ENCODE data around the gene ZNF77.

Gene ZNF77

DNA sequence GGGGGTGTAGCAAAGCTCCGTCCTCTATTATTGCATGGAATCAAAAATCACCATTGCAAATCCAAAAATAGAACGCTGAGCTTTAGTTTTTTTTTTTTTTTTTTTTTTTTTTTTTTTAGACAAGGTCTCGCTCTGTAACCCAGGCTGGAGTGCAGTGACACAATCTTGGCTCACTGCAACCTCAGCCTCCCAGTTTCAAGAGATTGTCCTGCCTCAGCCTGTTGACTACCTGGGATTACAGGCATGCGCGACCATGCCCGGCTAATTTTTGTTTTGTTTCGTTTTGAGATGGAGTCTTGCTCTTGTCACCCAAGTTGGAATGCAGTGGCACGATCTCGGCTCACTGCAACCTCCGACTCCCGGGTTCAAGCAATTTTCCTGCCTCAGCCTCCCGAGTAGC lies 15.3 kb upstream of the ZNF77 start:
- no peaks in the 10 kb centered on the region for H3K9me3 ChIP-seq (ENCODE audit: control insufficient read depth, insufficient read depth, low read depth, low read length)
- CTCF ChIA-PET, result interaction anchor here (1.1 to 2.4 kb wide), 3 partner anchors 9 to 166 kb away, joined by 5 to 7 read pairs (median 7); no protein-coding TSS in a partner anchor
- no peaks in the 10 kb centered on the region for H3K36me3 ChIP-seq (ENCODE audit: control insufficient read depth in 2 of 2, insufficient read depth in 1 of 2, low read length in 2 of 2)
- no peak overlapping the region for H3K4me3 ChIP-seq (ENCODE audit: low read depth, low read length)
- no peak overlapping the region for H3K27ac ChIP-seq (ENCODE audit: extremely low read depth, low read depth, low read length)
- H3K4me1 ChIP-seq (ENCODE audit: control insufficient read depth, insufficient read depth, low read length), result no peaks in the 10 kb centered on the region
- POLR2A ChIA-PET, result interaction anchor here (1.5 kb wide), 1 partner anchor 10 kb away, joined by 4 read pairs; no protein-coding TSS in a partner anchor
- TF ChIP-seq ZNF157 (tag by site-specific recombination; IDR thresholded peaks at IDR 0.05) (no peak), TSHZ1 (tag by site-specific recombination; IDR thresholded peaks at IDR 0.05; ENCODE audit: borderline replicate concordance) (no peak), SP2 (tag by site-specific recombination; IDR thresholded peaks at IDR 0.05) (no peak), ZNF214 (tag by site-specific recombination; IDR thresholded peaks at IDR 0.05; ENCODE audit: borderline replicate concordance) (no peak), ZNF548 (tag by site-specific recombination; IDR thresholded peaks at IDR 0.05) (no peak), TCF7L2 (IDR thresholded peaks at IDR 0.05; ENCODE audit: borderline replicate concordance, low read depth, low read length) (no peak), ZNF585B (tag by site-specific recombination; IDR thresholded peaks at IDR 0.05) (no peak), ZNF174 (tag by site-specific recombination; IDR thresholded peaks at IDR 0.05) (no peak), ZNF23 (tag by site-specific recombination; IDR thresholded peaks at IDR 0.05; ENCODE audit: borderline replicate concordance) (no peak), ZNF621 (tag by site-specific recombination; IDR thresholded peaks at IDR 0.05) (no peak)
- TF ChIP-seq, protein P1, sequence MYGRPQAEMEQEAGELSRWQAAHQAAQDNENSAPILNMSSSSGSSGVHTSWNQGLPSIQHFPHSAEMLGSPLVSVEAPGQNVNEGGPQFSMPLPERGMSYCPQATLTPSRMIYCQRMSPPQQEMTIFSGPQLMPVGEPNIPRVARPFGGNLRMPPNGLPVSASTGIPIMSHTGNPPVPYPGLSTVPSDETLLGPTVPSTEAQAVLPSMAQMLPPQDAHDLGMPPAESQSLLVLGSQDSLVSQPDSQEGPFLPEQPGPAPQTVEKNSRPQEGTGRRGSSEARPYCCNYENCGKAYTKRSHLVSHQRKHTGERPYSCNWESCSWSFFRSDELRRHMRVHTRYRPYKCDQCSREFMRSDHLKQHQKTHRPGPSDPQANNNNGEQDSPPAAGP (tag by site-specific recombination; IDR thresholded peaks at IDR 0.05), result no peak
- TF ChIP-seq, protein P2, sequence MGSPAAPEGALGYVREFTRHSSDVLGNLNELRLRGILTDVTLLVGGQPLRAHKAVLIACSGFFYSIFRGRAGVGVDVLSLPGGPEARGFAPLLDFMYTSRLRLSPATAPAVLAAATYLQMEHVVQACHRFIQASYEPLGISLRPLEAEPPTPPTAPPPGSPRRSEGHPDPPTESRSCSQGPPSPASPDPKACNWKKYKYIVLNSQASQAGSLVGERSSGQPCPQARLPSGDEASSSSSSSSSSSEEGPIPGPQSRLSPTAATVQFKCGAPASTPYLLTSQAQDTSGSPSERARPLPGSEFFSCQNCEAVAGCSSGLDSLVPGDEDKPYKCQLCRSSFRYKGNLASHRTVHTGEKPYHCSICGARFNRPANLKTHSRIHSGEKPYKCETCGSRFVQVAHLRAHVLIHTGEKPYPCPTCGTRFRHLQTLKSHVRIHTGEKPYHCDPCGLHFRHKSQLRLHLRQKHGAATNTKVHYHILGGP (tag by site-specific recombination; IDR thresholded peaks at IDR 0.05), result no peak

GRCh38 chr19:2957160-2957559 lies 12.4 kb upstream of the ZNF77 start:
- H3K27ac ChIP-seq (ENCODE audit: extremely low read depth, low read depth, low read length), result no peak overlapping the region
- H3K4me1 ChIP-seq (ENCODE audit: control insufficient read depth, insufficient read depth, low read length), result no peaks in the 10 kb centered on the region
- ChIA-PET CTCF (interaction anchor here (0.7 to 2.2 kb wide), 13 partner anchors 11 to 332 kb away, joined by 3 to 7 read pairs (median 4); partner anchors contain the start of gene CELF5), POLR2A (no interaction called here)
- H3K9me3 ChIP-seq (ENCODE audit: control insufficient read depth, insufficient read depth, low read depth, low read length), result no peaks in the 10 kb centered on the region
- H3K36me3 ChIP-seq (ENCODE audit: control insufficient read depth in 2 of 2, insufficient read depth in 1 of 2, low read length in 2 of 2), result no peaks in the 10 kb centered on the region
- H3K4me3 ChIP-seq (ENCODE audit: low read depth, low read length), result no peak overlapping the region
- no peak for TF ChIP-seq PRDM4 (tag by site-specific recombination; IDR thresholded peaks at IDR 0.05)
- TF ChIP-seq ZNF843 (tag by site-specific recombination; IDR thresholded peaks at IDR 0.05), result no peak
- no peak for TF ChIP-seq ZBTB48 (tag by site-specific recombination; IDR thresholded peaks at IDR 0.05)
- TF ChIP-seq ZNF610 (tag by site-specific recombination; IDR thresholded peaks at IDR 0.05; ENCODE audit: borderline replicate concordance), result no peak
- TF ChIP-seq, protein P3, sequence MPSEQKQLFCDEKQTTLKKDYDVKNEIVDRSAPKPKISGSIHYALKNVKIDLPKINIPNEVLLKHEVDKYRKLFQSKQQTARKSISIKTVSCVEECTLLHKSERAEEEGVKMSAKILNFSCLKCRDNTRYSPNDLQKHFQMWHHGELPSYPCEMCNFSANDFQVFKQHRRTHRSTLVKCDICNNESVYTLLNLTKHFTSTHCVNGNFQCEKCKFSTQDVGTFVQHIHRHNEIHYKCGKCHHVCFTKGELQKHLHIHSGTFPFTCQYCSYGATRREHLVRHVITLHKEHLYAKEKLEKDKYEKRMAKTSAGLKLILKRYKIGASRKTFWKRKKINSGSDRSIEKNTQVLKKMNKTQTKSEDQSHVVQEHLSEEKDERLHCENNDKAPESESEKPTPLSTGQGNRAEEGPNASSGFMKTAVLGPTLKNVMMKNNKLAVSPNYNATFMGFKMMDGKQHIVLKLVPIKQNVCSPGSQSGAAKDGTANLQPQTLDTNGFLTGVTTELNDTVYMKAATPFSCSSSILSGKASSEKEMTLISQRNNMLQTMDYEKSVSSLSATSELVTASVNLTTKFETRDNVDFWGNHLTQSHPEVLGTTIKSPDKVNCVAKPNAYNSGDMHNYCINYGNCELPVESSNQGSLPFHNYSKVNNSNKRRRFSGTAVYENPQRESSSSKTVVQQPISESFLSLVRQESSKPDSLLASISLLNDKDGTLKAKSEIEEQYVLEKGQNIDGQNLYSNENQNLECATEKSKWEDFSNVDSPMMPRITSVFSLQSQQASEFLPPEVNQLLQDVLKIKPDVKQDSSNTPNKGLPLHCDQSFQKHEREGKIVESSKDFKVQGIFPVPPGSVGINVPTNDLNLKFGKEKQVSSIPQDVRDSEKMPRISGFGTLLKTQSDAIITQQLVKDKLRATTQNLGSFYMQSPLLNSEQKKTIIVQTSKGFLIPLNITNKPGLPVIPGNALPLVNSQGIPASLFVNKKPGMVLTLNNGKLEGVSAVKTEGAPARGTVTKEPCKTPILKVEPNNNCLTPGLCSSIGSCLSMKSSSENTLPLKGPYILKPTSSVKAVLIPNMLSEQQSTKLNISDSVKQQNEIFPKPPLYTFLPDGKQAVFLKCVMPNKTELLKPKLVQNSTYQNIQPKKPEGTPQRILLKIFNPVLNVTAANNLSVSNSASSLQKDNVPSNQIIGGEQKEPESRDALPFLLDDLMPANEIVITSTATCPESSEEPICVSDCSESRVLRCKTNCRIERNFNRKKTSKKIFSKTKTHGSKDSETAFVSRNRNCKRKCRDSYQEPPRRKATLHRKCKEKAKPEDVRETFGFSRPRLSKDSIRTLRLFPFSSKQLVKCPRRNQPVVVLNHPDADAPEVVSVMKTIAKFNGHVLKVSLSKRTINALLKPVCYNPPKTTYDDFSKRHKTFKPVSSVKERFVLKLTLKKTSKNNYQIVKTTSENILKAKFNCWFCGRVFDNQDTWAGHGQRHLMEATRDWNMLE (tag by site-specific recombination; conservative IDR thresholded peaks at IDR 0.05; ENCODE audit: low read depth), result no peak
- no peak for TF ChIP-seq ZNF501 (tag by site-specific recombination; IDR thresholded peaks at IDR 0.05)
- no peak for TF ChIP-seq ZNF544 (tag by site-specific recombination; IDR thresholded peaks at IDR 0.05)
- no peak for TF ChIP-seq KLF10 (tag by site-specific recombination; IDR thresholded peaks at IDR 0.05)
- no peak for TF ChIP-seq RBAK (tag by site-specific recombination; IDR thresholded peaks at IDR 0.05)

All from HEK293 (cell line).